Astrocyte (in vitro differentiated cells and primary cell): ENCODE results near the gene MORN1. TPM values are rescaled to one million over a fixed set of nuclear protein-coding genes. Genes with fewer than 3 reads are reported as not detected.

Experiments
- DNase-seq: peaks from one replicate; pipeline ENCODE4 v3.0.0-alpha.2; 2010; ENCODE audit warnings: low read depth
- FAIRE-seq: peaks from 2 replicates; lab custom pipeline; 2011; peaks lifted over from hg19 to GRCh38; lab: Jason Lieb, UNC
- H2AFZ ChIP-seq: 2 replicates; pipeline ENCODE4 v1.6.0; 2012; ENCODE audit warnings: low read depth, low read length, inconsistent platforms
- H3K27ac ChIP-seq: 2 replicates; pipeline ENCODE4 v1.5.1; 2011; ENCODE audit warnings: low read depth, low read length, inconsistent platforms
- H3K27me3 ChIP-seq: 2 replicates; pipeline ENCODE4 v1.6.0; 2011; ENCODE audit warnings: low read length, inconsistent platforms; ENCODE audit not compliant: insufficient read depth
- H3K36me3 ChIP-seq: 2 replicates; pipeline ENCODE4 v1.5.1; 2011; ENCODE audit warnings: low read length, inconsistent platforms; ENCODE audit not compliant: insufficient read depth
- H3K4me1 ChIP-seq: 2 replicates; pipeline ENCODE4 v1.5.1; 2011; ENCODE audit warnings: low read length, inconsistent platforms; ENCODE audit not compliant: insufficient read depth
- H3K4me2 ChIP-seq: 2 replicates; pipeline ENCODE4 v1.6.0; 2012; ENCODE audit warnings: low read length, inconsistent platforms
- H3K4me3 ChIP-seq: 2 replicates; pipeline ENCODE4 v1.5.1; 2011; ENCODE audit warnings: low read depth, mild to moderate bottlenecking, low read length, inconsistent platforms; ENCODE audit not compliant: insufficient read depth
- H3K79me2 ChIP-seq: 2 replicates; pipeline ENCODE4 v1.6.0; 2012; ENCODE audit warnings: mild to moderate bottlenecking, low read length, inconsistent platforms; ENCODE audit not compliant: insufficient read depth
- H3K9ac ChIP-seq: 2 replicates; pipeline ENCODE4 v1.6.0; 2012; ENCODE audit warnings: mild to moderate bottlenecking, low read length, inconsistent platforms
- H3K9me3 ChIP-seq: 2 replicates; pipeline ENCODE4 v1.5.1; 2012; ENCODE audit warnings: low read depth, mild to moderate bottlenecking, low read length, inconsistent platforms; ENCODE audit not compliant: insufficient read depth
- H4K20me1 ChIP-seq: 2 replicates; pipeline ENCODE4 v1.6.0; 2012; ENCODE audit warnings: low read length, inconsistent platforms; ENCODE audit not compliant: insufficient read depth
- H3K27ac Mint-ChIP-seq: one replicate; pipeline ENCODE4 v1.8.0; 2021; ENCODE audit warnings: mild to moderate bottlenecking, mixed read lengths; ENCODE audit not compliant: unreplicated experiment
- H3K27me3 Mint-ChIP-seq: one replicate; pipeline ENCODE4 v1.8.0; 2021; ENCODE audit warnings: low read depth, mixed read lengths; ENCODE audit not compliant: unreplicated experiment
- H3K36me3 Mint-ChIP-seq: one replicate; pipeline ENCODE4 v1.8.0; 2021; ENCODE audit warnings: low read depth, mixed read lengths; ENCODE audit not compliant: unreplicated experiment
- H3K4me1 Mint-ChIP-seq: one replicate; pipeline ENCODE4 v1.8.0; 2021; ENCODE audit warnings: low read depth, mixed read lengths; ENCODE audit not compliant: unreplicated experiment
- H3K4me3 Mint-ChIP-seq: one replicate; pipeline ENCODE4 v1.8.0; 2021; ENCODE audit warnings: mild to moderate bottlenecking, moderate library complexity, mixed read lengths; ENCODE audit not compliant: unreplicated experiment
- H3K9me3 Mint-ChIP-seq: one replicate; pipeline ENCODE4 v1.8.0; 2021; ENCODE audit warnings: mild to moderate bottlenecking, mixed read lengths; ENCODE audit not compliant: unreplicated experiment
- CTCF ChIP-seq: IDR thresholded peaks from 2 replicates; pipeline ENCODE4 v1.5.1; 2011; ENCODE audit warnings: low read depth, mild to moderate bottlenecking, inconsistent platforms, low read length, moderate library complexity; ENCODE audit not compliant: insufficient read depth
- EZH2 ChIP-seq: IDR thresholded peaks from 2 replicates; pipeline ENCODE4 v1.6.1; 2012; ENCODE audit warnings: mild to moderate bottlenecking, low read length, inconsistent platforms; ENCODE audit not compliant: insufficient read depth
- total RNA-seq: library from RNA; stranded (reverse); gene quantifications from 2 replicates; pipeline ENCODE4 v1.2.1, GENCODE V29; 2021

MORN1 gene
- total RNA-seq, 1 donor from 2014 or later: 9.2 TPM

DNA sequence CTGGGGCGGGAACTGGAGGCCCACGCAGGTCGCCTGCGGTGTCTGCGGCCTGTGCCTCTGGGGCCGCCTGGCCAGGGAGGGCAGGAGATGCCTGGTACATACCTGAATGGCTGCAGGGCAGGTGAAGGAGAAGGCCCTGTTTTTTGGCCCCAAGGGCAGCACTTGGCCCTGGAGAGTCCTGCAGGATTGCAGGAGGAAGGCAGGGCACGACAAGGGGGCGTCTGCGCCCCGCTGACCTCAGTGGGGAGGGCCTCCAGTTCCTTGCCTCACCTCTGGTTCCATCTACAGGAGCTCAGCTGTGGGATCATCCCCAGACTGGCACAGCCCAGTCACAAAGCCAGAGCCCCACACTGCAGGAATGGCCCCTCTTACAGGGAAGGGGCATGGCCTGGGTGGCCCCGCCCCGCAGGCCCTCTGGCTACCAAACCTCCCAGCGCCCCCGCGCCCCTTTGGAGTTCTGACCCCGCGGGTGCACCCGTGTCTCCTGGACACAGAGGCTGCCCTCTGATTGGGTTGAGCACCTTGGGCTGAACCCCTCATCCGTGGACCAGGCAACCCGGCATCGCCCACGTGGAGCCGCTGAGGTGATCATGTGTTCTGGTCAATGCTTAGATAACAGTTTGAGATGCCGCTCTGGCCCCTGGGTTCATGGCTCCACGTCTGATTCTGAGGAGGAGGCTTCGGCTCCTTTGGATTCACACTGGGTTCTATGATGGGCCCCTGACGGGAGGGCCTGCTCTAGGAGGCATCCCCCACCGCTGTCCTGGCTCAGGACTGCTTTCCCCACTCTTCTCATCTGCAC, 22.3 kb upstream of the MORN1 start:
- H3K27ac Mint-ChIP-seq: no peak overlapping the region

DNA sequence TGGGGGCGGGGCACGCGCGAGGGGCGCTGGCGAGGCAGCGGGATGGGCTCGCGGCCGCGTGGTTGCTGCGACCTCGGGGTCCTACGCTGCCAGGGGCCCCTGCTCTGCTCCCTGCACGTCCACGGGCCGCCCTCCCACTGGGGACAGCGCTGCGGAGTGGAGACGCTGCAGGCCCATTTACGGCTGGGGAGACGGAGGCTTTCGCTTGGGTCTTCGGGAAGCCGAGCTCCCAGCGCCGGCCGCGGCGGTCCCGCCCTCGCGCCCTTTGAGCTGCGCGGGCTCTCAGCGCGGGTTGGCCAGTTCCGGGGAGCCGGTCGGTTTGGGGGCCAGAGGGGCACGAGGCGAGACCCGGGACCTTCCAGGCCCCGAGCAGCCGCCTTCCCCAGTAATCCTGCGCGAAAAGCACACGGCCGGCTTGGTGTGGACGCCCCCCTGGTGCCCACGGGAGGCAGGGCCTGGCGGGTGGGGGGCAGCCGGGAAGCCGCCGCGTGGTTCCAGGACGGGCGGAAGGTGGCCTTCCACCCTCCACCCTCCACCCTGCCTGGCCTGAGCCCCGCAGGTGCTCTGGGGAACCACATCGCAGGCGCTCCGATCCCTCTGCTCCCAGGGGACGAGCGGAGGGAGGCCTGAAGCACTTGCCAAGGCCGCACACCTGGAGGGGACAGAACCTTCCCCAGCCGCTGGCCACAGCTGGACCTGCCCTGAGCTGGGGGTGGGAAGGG, 21.6 kb upstream of the MORN1 start:
- H3K4me3 Mint-ChIP-seq: no peak overlapping the region
- FAIRE-seq (no peak), DNase-seq (no peak)
- no peaks in the 10 kb centered on the region for H3K27me3 ChIP-seq
- peak overlapping the region; percentile 74 for H3K9ac ChIP-seq
- no peaks in the 10 kb centered on the region for H4K20me1 ChIP-seq
- peak overlapping the region; percentile 99 for H3K4me2 ChIP-seq
- peak overlapping the region; percentile 40 for H3K27ac ChIP-seq
- no peak for TF ChIP-seq EZH2
- TF ChIP-seq CTCF: no peak
- no peaks in the 10 kb centered on the region for H3K9me3 Mint-ChIP-seq
- peaks cover 7% of the 10 kb centered on the region for H3K27me3 Mint-ChIP-seq
- no peak overlapping the region for H3K27ac Mint-ChIP-seq
- peaks cover 9% of the 10 kb centered on the region for H3K4me1 Mint-ChIP-seq
- peaks cover 22% of the 10 kb centered on the region for H3K4me1 ChIP-seq
- peaks cover 18% of the 10 kb centered on the region for H3K79me2 ChIP-seq
- no peaks in the 10 kb centered on the region for H3K9me3 ChIP-seq
- H3K36me3 ChIP-seq: no peaks in the 10 kb centered on the region
- H2AFZ ChIP-seq: peak overlapping the region; percentile 94
- H3K36me3 Mint-ChIP-seq: peaks cover 2% of the 10 kb centered on the region
- H3K4me3 ChIP-seq: peak overlapping the region; percentile 64

More for the DNA sequence above, 22.3 kb upstream of the MORN1 start:
- Mint-ChIP-seq H3K9me3 (no peaks in the 10 kb centered on the region), H3K4me3 (peak overlapping the region; percentile 79), H3K36me3 (peaks cover 4% of the 10 kb centered on the region), H3K4me1 (peaks cover 9% of the 10 kb centered on the region), H3K27me3 (peaks cover 9% of the 10 kb centered on the region)
- Histone ChIP-seq H3K4me2 (peak overlapping the region; percentile 99), H2AFZ (peak overlapping the region; percentile 62), H3K9me3 (no peaks in the 10 kb centered on the region), H3K79me2 (peaks cover 18% of the 10 kb centered on the region), H3K4me3 (peak overlapping the region; percentile 64), H3K36me3 (no peaks in the 10 kb centered on the region), H4K20me1 (no peaks in the 10 kb centered on the region), H3K9ac (peak overlapping the region; percentile 19), H3K4me1 (peaks cover 22% of the 10 kb centered on the region), H3K27ac (no peak overlapping the region), H3K27me3 (no peaks in the 10 kb centered on the region)
- no peak for DNase-seq
- FAIRE-seq: no peak
- TF ChIP-seq CTCF (no peak), EZH2 (no peak)
